Muscle layer of duodenum (tissue), 2 donors: ENCODE data around the gene KLK11.

ENCODE experiments used
- H3K27ac ChIP-seq: one replicate; pipeline ENCODE4 v1.7.0; 2013; ENCODE audit warnings: mild to moderate bottlenecking, low read length
- H3K27me3 ChIP-seq: one replicate; pipeline ENCODE4 v1.7.0; 2013; ENCODE audit warnings: low read depth, mild to moderate bottlenecking, control low read depth, low read length
- H3K36me3 ChIP-seq, 2 donors: one replicate each; pipeline ENCODE4 v1.7.0; 2013; ENCODE audit warnings: low read length in 2 of 2, control low read depth in 1 of 2, mild to moderate bottlenecking in 1 of 2; ENCODE audit not compliant: insufficient read depth in 2 of 2, control insufficient read depth in 1 of 2
- H3K4me1 ChIP-seq, 2 donors: one replicate each; pipeline ENCODE4 v1.7.0; 2013; ENCODE audit warnings: low read length in 2 of 2, mild to moderate bottlenecking in 2 of 2, control low read depth in 1 of 2, moderate library complexity in 1 of 2; ENCODE audit not compliant: insufficient read depth in 2 of 2, control insufficient read depth in 1 of 2
- H3K4me3 ChIP-seq, 2 donors: one replicate each; pipeline ENCODE4 v1.7.0; 2013; ENCODE audit warnings: low read length in 2 of 2, low read depth in 1 of 2, mild to moderate bottlenecking in 1 of 2
- H3K9me3 ChIP-seq, 2 donors: one replicate each; pipeline ENCODE4 v1.7.0; 2013; ENCODE audit warnings: low read length in 2 of 2, control low read depth in 1 of 2, mild to moderate bottlenecking in 1 of 2; ENCODE audit not compliant: control insufficient read depth in 1 of 2
- donor health status: healthy.

KLK11 gene

DNA sequence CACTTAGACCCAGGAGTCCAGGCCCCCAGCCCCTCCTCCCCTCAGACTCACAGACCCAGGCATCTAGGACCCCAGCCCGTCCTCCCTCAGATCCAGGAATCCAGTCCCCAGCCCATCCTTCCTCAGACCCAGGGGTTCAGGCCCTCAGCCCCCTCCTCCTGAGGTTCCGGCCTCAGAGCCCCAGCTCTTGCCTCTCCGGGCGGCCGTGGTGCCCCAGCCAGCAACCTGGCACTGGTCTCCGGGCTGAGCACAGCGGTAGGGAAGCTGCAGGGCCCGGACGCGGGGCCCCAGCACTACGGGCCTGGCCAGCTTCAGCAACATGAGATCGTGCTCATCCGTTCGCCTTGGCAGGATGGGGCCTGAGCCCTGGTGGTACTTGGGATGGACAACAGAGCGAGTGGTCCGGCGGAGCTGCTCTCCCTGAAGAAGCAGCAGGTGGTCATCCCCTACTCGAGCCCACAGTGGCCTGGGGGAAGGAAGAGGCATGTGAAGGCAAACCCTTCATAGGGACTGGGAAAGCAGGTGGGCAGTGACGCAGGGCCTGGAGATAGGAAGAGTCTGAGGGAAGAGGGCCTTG lies 10.6 kb downstream of the KLK11 start:
- Histone ChIP-seq H3K27me3 (peaks cover 12% of the 10 kb centered on the region), H3K4me1 (peaks cover 0 to 23% of the 10 kb centered on the region in 2 donors), H3K36me3 (no peaks in the 10 kb centered on the region), H3K27ac (no peak overlapping the region), H3K9me3 (no peaks in the 10 kb centered on the region), H3K4me3 (no peak overlapping the region)

DNA sequence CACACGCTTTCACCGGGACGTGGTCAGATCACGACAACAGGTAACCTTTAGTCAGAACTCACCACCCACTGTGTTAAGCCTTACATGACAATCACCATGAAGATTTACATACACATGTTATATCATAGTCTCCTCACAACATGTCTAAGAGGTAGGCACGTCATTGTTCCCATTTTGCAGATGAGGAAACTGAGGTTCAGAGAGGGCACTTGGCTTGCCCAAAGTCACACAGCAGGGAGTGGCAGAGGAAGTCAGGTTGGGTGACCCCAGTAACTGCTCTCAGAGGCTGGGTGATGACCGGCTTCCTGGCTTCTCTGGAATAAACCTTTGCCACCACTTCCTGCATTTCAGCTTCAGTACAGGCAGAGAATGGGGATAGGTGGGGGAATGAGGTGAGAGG lies 12.2 kb downstream of the KLK11 start:
- Histone ChIP-seq H3K27me3 (peaks cover 7% of the 10 kb centered on the region), H3K27ac (no peak overlapping the region), H3K36me3 (no peaks in the 10 kb centered on the region), H3K4me1 (peaks cover 0 to 16% of the 10 kb centered on the region in 2 donors), H3K4me3 (no peak overlapping the region), H3K9me3 (no peaks in the 10 kb centered on the region)

DNA sequence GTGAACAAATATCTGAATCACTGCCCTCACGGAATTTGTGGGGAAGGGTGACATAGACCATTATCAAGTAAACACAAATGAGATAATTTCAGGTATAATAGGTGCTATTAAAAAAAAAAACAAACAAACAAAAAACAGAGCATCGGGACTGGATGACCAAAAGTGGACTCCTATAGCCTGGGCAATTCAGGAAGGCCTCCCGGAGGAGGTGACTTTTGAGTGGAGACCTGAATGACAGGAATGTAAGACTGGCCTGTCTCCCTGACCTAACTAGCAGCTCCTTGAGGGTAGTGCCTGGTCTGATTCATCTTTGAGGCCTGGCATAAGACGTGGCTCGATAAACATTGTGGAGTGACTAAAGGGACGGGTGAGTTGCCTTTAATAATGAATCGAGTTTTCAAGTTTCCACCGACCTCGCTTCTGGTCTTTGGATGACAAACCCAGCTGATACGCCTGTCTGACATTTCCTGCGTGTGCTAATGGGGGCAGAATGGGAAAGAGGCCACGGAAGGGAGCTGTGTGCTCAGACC lies 13.7 kb downstream of the KLK11 start:
- Histone ChIP-seq H3K9me3 (no peaks in the 10 kb centered on the region), H3K27ac (no peak overlapping the region), H3K36me3 (no peaks in the 10 kb centered on the region), H3K4me3 (no peak overlapping the region), H3K4me1 (peaks cover 0 to 8% of the 10 kb centered on the region in 2 donors), H3K27me3 (peaks cover 7% of the 10 kb centered on the region)

DNA sequence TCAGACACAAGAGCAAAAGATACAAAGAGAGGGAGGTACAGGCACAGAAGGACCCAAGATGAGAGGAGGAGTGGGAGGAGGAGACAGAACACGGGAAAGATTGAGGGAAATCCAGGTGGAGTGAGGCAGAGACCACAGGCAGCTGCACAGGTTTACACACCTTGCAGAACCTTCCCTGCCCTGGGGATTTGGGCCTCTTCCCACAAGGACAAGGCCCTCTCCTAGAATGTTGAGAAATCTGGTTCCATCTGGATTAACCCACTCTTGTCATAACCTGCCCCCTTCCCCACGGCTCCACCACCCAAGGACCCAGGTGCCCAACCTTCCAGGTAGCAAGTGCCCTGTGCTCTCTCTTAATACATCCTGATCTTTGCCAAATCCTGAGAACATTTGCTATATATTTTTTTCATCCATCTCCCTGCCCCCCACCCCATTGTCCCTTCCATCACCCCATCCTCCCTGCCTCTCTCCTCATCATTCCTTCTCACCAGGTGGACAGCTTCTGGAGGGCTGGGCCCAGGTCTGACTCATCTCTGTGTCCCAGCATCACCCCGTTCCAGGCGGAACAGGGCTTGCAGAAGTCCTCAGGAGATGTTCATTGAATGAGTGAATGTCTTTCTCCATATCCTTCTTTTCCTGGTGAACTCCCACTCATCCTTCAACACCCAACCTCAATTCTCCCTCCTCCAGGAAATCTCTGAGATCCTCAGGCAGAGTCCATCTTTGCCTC lies 16.2 kb downstream of the KLK11 start:
- Histone ChIP-seq H3K27me3 (peaks cover 7% of the 10 kb centered on the region), H3K9me3 (no peaks in the 10 kb centered on the region), H3K4me1 (no peaks in the 10 kb centered on the region), H3K36me3 (no peaks in the 10 kb centered on the region), H3K27ac (no peak overlapping the region), H3K4me3 (no peak overlapping the region)

DNA sequence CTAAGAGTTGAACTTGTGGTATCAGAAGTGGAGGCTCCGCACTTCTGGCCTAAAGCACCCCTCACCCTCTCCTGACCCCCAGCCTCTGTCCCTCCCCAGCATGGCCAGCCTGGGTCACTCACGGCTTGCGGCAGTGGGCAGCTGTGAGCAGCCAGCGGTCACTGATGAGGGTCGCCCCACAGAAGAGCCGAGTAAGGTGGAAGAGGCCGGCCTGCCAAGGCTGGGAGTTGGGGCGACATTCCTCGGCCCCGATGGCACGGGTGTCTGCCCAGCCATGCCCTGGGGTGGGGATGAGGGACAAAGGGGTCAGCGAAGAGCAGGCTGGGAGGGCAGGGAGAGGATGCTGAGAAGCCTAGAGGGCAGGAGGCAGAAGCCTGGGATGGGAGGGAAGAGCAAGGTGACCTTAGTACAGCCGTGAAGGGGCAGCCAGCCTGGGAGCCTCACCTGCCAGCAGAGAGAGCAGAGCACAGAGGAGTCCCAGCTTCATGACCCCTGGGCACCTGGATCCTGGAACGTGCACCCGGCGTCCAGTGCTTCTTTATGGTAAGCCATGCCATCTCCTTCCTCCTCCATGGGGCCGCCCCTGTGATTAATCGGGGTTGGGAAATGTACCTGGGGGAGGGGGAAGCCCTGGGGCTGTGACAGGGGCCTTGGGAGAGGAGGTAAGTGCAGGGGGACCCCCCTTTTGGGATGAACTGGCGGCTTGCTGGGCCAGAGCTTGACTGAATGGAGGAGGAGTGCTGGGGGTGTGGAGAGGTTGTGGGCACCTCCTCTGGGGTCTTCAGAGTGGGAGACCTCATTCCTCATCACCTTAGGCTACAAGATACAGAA lies 17.1 kb downstream of the KLK11 start:
- Histone ChIP-seq H3K27ac (no peak overlapping the region), H3K27me3 (peaks cover under 1% of the 10 kb centered on the region), H3K9me3 (no peaks in the 10 kb centered on the region), H3K4me1 (no peaks in the 10 kb centered on the region), H3K4me3 (no peak overlapping the region), H3K36me3 (no peaks in the 10 kb centered on the region)

DNA sequence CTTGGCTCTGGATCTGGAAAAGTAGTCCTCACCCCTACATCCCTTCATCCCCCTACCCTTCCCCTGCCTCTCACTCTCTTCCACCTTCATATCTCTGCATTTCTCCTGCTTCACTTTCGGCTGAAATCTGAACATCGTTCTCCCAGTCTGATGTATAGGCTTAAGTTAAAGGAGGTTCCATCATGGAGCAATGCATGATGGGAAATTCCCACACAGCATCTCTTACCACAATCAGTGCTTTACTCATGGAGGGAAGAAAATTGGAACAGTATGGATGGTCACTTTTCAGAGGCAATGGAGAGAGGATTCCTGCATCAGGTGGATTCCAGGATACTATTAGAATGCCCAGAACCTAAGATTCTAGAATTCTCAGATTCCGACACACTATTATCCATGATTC lies 18.9 kb downstream of the KLK11 start:
- Histone ChIP-seq H3K36me3 (no peaks in the 10 kb centered on the region), H3K9me3 (no peaks in the 10 kb centered on the region), H3K27ac (no peak overlapping the region), H3K4me1 (no peaks in the 10 kb centered on the region), H3K4me3 (no peak overlapping the region), H3K27me3 (no peaks in the 10 kb centered on the region)

DNA sequence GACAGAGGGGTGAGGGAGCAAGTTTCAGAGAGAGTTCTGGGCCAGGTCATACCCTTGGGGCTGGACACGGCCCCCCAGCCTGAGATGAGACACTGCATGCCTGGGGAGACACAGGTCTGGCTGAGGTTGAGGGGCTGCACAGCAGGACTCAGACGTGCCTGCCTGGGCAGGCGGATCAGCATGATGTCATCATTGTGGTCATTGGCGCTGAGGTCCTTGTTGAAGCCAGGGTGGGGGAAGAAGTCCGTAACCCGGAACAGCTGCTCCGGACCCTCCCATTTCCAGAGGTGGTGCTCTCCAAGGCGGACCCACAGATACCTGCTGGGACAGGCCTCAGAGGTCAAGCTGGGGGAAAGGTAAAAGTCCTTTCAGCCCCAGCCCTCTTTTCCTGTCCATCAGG lies 20.0 kb downstream of the KLK11 start:
- Histone ChIP-seq H3K4me3 (no peak overlapping the region), H3K36me3 (no peaks in the 10 kb centered on the region), H3K4me1 (no peaks in the 10 kb centered on the region), H3K9me3 (no peaks in the 10 kb centered on the region), H3K27ac (no peak overlapping the region), H3K27me3 (peaks cover 3% of the 10 kb centered on the region)

DNA sequence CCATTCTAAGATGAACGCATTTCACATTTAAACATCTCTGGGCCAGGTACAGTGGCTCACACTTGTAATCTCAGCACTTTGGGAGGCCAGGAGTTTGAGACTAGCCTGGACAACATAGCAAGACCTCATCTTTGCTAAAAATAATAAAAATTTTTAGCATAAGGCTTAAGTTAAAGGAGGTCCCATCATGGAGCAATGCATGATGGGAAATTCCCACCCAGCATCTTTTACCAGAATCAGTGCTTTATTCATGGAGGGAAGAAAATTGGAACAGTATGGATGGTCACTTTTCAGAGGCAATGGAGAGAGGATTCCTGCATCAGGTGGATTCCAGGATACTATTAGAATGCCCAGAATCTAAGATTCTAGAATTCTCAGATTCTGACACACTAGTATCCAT lies 21.2 kb downstream of the KLK11 start:
- Histone ChIP-seq H3K27ac (no peak overlapping the region), H3K9me3 (no peaks in the 10 kb centered on the region), H3K36me3 (no peaks in the 10 kb centered on the region), H3K27me3 (peaks cover 7% of the 10 kb centered on the region), H3K4me1 (no peaks in the 10 kb centered on the region), H3K4me3 (no peak overlapping the region)

DNA sequence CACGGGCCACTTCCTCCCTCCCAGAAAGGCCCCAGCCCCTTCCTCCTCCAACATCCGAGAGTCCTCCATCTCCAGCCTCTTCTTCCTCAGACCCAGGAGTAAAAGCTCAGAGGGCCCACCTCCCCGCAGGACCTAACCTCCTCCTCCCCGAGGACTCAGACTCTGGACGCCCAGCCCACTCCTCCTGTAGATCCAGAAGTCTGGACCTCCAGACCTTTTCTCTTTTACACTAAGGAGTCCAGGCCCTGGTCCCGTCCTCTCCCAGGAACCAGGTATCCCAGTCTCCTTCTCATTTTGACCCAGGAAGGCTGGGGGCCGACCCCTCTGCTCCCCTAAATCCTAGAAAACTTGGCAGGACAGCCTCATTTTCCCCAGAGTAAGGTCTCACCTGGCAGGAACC lies 23.1 kb downstream of the KLK11 start:
- Histone ChIP-seq H3K4me1 (no peaks in the 10 kb centered on the region), H3K27ac (no peak overlapping the region), H3K9me3 (no peaks in the 10 kb centered on the region), H3K27me3 (peaks cover 7% of the 10 kb centered on the region), H3K36me3 (no peaks in the 10 kb centered on the region), H3K4me3 (no peak overlapping the region)

DNA sequence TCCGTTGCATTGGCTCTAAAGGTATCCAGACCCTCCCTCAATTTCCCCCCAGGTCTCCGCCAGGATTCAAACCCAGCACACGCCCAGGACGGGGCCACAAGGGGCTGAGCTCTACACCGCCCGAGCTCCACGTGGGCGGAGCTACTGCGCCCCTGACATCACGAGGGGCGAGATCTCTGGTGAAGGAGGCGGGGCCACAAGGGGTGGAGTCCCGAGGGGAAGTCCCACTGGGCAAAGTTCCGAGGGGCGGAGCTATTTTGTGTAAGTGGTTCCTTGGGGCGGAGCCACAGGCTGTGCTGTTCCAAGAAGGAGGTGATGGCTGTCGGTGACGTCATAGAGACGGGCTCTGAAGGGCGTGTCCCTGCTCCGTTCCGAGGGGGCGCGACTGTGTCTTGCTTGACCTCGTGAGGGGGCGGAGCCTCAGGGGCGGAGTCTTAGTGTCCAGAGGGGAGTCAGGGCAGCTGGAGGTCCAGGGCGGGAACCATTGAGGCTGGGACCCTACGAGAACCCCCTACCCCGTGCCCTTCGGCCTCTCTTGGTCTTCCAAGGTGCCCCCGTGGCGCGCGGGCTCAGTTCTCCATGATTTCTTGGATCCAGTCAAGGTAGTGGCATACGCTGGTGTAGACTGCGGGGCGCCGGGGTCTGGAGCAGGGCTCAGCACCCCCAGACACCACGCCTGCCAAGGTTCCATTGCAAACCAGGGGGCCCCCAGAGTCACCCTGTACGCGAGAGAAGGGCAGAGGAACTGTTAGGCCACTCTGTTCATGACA lies 23.7 kb downstream of the KLK11 start:
- Histone ChIP-seq H3K27me3 (peaks cover 7% of the 10 kb centered on the region), H3K4me3 (no peak overlapping the region), H3K9me3 (no peaks in the 10 kb centered on the region), H3K27ac (no peak overlapping the region), H3K4me1 (no peaks in the 10 kb centered on the region), H3K36me3 (no peaks in the 10 kb centered on the region)

DNA sequence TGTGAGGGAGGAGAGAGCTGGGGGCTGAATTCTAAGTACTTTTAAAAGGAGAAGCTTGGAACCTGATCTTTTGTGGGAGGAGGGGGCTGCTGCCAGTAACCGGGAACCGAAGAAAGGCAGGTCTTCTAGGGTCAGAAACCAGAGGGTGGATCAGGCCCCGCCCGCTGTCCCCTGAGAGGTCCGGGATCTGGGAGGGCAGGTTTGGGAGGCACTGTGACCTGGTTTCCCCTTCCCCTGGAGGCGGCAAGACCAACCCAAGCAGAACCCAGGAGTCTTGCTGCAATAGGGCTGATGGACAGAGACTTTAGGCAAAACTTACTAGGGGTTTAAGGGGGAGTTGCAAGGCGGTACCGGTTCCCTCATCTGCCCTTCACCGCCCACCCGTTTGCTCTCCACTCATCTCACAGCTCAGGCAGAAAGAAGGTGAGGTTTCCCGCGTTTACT lies 24.3 kb downstream of the KLK11 start:
- Histone ChIP-seq H3K27ac (no peak overlapping the region), H3K4me1 (no peaks in the 10 kb centered on the region), H3K4me3 (no peak overlapping the region), H3K27me3 (peaks cover 7% of the 10 kb centered on the region), H3K36me3 (no peaks in the 10 kb centered on the region), H3K9me3 (no peaks in the 10 kb centered on the region)
